Measurements from ENCODE around the gene COL4A6. TPM values are rescaled to one million over a fixed set of nuclear protein-coding genes. Genes with fewer than 3 reads are reported as not detected.

Gene COL4A6
- total and polyA plus RNA-seq, 2 of the 4 experiments (the other 2 are of a cell fraction), result 0.36 to 0.74 TPM

GRCh38 chrX:108163333-108164082 is 274.7 kb downstream of the COL4A6 start:
- ATAC-seq (ENCODE audit: low read depth), result no peak
- in situ Hi-C loops (cut with MboI; ENCODE audit: low sequenced_read_pairs) (no loop called here), dilution Hi-C loops (cut with HindIII; ENCODE audit: low sequenced_read_pairs, unreplicated experiment) (no loop called here), intact Hi-C loops (cut with micrococcal nuclease) (loop anchor here (10.0 kb wide), 1 partner anchor 141 kb away; no protein-coding TSS in a partner anchor)
- Histone ChIP-seq H3K4me2 (ENCODE audit: low read depth, low read length) (no peak overlapping the region), H4K20me1 (ENCODE audit: insufficient read depth, low read length) (no peaks in the 10 kb centered on the region), H2AK9ac (replicated peaks; ENCODE audit: low read depth, low read length, poor library complexity) (peak overlapping the region; percentile 28), H3K9me3 (ENCODE audit: control insufficient read depth, insufficient read depth, low read length) (no peaks in the 10 kb centered on the region), H2BK120ac (ENCODE audit: low read depth, low read length) (no peak overlapping the region), H4K91ac (ENCODE audit: insufficient read depth, low read depth, low read length) (no peak overlapping the region), H3K4ac (ENCODE audit: low read depth, low read length) (no peak overlapping the region), H3K9me1 (ENCODE audit: insufficient read depth, low read length) (no peaks in the 10 kb centered on the region), H3K9ac (ENCODE audit: low read depth, low read length) (no peak overlapping the region), H3K27me3 (ENCODE audit: control insufficient read depth, insufficient read depth, low read length) (peaks cover 6% of the 10 kb centered on the region; the same call in 1 of the 2 replicates), H3K36me3 (ENCODE audit: control insufficient read depth, insufficient read depth, low read length) (no peaks in the 10 kb centered on the region), H3K27ac (ENCODE audit: insufficient read depth, low read length) (no peak overlapping the region), H3K18ac (ENCODE audit: low read depth, low read length) (no peak overlapping the region), H2BK5ac (ENCODE audit: low read depth, low read length, poor library complexity, severe bottlenecking) (no peak overlapping the region), H2BK15ac (ENCODE audit: low read depth, low read length) (no peak overlapping the region), H3K4me3 (ENCODE audit: insufficient read depth, low read depth, low read length) (no peak overlapping the region), H3K79me1 (ENCODE audit: low read depth in 1 of 2, low read length in 2 of 2) (no peaks in the 10 kb centered on the region), H4K8ac (ENCODE audit: low read depth in 2 of 2, low read length in 2 of 2) (no peak overlapping the region), H2AK5ac (ENCODE audit: low read depth, low read length) (no peak overlapping the region), H4K5ac (ENCODE audit: low read depth, low read length) (no peak overlapping the region), H3K23ac (ENCODE audit: low read depth, low read length) (no peak overlapping the region), H3K4me1 (ENCODE audit: control insufficient read depth, insufficient read depth, low read length) (no peaks in the 10 kb centered on the region; the same call in 1 of the 2 replicates), H2AFZ (replicated peaks; ENCODE audit: low read length, poor library complexity) (no peak overlapping the region), H3K56ac (ENCODE audit: extremely low read depth, insufficient read depth, low read length) (no peak overlapping the region), H2BK20ac (ENCODE audit: low read depth, low read length) (no peak overlapping the region), H3K14ac (replicated peaks; ENCODE audit: low read depth, low read length) (no peak overlapping the region)
- CTCF ChIA-PET, result no interaction called here
- TF ChIP-seq CHD1 (IDR thresholded peaks at IDR 0.05; ENCODE audit: low read depth, low read length), result no peak
- TF ChIP-seq SMC3 (IDR thresholded peaks at IDR 0.05; ENCODE audit: low read depth, low read length), result no peak
- no peak for TF ChIP-seq CTCF (conservative IDR thresholded peaks at IDR 0.05; ENCODE audit: low read depth, low read length)
- no peak for TF ChIP-seq BHLHE40 (IDR thresholded peaks at IDR 0.05; ENCODE audit: low read depth, low read length)
- no peak for TF ChIP-seq CEBPB (IDR thresholded peaks at IDR 0.05; ENCODE audit: low read depth, low read length)
- no peak for TF ChIP-seq MXI1 (IDR thresholded peaks at IDR 0.05; ENCODE audit: borderline replicate concordance, low read depth, low read length)
- TF ChIP-seq POLR2A (IDR thresholded peaks at IDR 0.05; ENCODE audit: low read depth, low read length), result no peak
- no peak for TF ChIP-seq RFX5 (IDR thresholded peaks at IDR 0.05; ENCODE audit: low read depth, low read length)
- TF ChIP-seq NFE2L2 (IDR thresholded peaks at IDR 0.05; ENCODE audit: low read depth, low read length), result no peak
- no peak for TF ChIP-seq RCOR1 (IDR thresholded peaks at IDR 0.05; ENCODE audit: insufficient replicate concordance, low read length)
- no peak for TF ChIP-seq ELK1 (IDR thresholded peaks at IDR 0.05; ENCODE audit: borderline replicate concordance, low read depth, low read length)
- TF ChIP-seq USF2 (IDR thresholded peaks at IDR 0.05; ENCODE audit: low read depth, low read length), result no peak
- TF ChIP-seq FOS (IDR thresholded peaks at IDR 0.05; ENCODE audit: low read depth, low read length), result no peak
- TF ChIP-seq RAD21 (IDR thresholded peaks at IDR 0.05; ENCODE audit: low read length), result no peak
- TF ChIP-seq MAZ (IDR thresholded peaks at IDR 0.05; ENCODE audit: borderline replicate concordance, low read depth, low read length), result no peak
- TF ChIP-seq MAFK (IDR thresholded peaks at IDR 0.05; ENCODE audit: low read depth, low read length), result no peak
- WGBS, 2 experiments (ENCODE audit: extremely low coverage in 2 of 2, insufficient read length in 1 of 2), result 80% methylated on average over 4 of the region's 7 CpGs; no CpG with 5 or more reads in 1 of the 2 experiments
- POLR2A ChIA-PET (ENCODE audit: unreplicated experiment), result no interaction called here
- no peak for DNase-seq
- no TSS peak for BruUV-seq (replicated peaks)
